Measurements from ENCODE around the gene CEP162.

DNA sequence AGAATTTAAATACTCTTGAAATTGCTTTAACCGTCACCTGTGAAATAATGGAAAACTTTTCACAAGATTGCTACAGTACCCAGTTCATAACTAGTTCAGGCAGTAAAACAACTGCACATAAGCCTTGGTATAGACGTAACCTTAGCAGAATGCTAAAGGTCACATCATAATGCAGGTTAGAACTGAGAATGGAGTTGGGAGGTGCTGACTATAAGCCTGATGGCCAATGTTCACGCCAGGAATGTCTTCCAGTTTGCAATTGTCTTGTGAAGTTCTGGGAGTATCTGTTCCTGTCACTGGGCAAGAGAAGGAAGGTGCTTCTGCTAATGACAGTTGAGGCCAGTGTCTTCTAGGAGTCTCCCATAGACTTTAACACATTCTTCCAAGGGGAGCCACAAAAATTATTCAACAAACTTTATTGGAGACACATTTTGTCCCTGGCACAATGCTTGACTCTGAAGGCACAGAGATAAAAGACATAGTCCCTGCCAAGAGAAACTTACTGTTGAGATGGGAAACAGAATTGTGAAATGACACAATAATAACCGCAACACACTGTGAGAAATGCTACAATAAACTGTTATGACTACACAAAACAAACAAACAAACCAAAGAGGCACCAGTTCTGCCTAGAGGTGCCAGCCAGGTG is 24.6 kb upstream of the CEP162 start:
- TF ChIP-seq, protein P1, sequence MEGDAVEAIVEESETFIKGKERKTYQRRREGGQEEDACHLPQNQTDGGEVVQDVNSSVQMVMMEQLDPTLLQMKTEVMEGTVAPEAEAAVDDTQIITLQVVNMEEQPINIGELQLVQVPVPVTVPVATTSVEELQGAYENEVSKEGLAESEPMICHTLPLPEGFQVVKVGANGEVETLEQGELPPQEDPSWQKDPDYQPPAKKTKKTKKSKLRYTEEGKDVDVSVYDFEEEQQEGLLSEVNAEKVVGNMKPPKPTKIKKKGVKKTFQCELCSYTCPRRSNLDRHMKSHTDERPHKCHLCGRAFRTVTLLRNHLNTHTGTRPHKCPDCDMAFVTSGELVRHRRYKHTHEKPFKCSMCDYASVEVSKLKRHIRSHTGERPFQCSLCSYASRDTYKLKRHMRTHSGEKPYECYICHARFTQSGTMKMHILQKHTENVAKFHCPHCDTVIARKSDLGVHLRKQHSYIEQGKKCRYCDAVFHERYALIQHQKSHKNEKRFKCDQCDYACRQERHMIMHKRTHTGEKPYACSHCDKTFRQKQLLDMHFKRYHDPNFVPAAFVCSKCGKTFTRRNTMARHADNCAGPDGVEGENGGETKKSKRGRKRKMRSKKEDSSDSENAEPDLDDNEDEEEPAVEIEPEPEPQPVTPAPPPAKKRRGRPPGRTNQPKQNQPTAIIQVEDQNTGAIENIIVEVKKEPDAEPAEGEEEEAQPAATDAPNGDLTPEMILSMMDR (IDR thresholded peaks at IDR 0.05): no peak
- no peak for TF ChIP-seq ZFX (IDR thresholded peaks at IDR 0.05; ENCODE audit: borderline replicate concordance)

All from 22Rv1 (cell line).